Measurements from ENCODE around the gene PCDHGA1.
"Not testable (repeated sequence)": the region's sequence is repeated elsewhere in the genome, so short reads cannot be mapped to it uniquely, and the experiment has no call there.

PCDHGA1 gene

GRCh38 chr5:141413540-141414069 lies 83.3 kb downstream of the PCDHGA1 start (continued):
- TF ChIP-seq HOXA7 (CRISPR knock-in tag; IDR thresholded peaks at IDR 0.05; ENCODE audit: borderline replicate concordance) (no peak), ZNF530 (tag by site-specific recombination; IDR thresholded peaks at IDR 0.05; ENCODE audit: low read depth) (no peak), PRDM4 (tag by site-specific recombination; IDR thresholded peaks at IDR 0.05) (no peak), SP2 (tag by site-specific recombination; IDR thresholded peaks at IDR 0.05) (no peak), ZNF175 (tag by site-specific recombination; IDR thresholded peaks at IDR 0.05) (no peak)
- TF ChIP-seq, protein P1, sequence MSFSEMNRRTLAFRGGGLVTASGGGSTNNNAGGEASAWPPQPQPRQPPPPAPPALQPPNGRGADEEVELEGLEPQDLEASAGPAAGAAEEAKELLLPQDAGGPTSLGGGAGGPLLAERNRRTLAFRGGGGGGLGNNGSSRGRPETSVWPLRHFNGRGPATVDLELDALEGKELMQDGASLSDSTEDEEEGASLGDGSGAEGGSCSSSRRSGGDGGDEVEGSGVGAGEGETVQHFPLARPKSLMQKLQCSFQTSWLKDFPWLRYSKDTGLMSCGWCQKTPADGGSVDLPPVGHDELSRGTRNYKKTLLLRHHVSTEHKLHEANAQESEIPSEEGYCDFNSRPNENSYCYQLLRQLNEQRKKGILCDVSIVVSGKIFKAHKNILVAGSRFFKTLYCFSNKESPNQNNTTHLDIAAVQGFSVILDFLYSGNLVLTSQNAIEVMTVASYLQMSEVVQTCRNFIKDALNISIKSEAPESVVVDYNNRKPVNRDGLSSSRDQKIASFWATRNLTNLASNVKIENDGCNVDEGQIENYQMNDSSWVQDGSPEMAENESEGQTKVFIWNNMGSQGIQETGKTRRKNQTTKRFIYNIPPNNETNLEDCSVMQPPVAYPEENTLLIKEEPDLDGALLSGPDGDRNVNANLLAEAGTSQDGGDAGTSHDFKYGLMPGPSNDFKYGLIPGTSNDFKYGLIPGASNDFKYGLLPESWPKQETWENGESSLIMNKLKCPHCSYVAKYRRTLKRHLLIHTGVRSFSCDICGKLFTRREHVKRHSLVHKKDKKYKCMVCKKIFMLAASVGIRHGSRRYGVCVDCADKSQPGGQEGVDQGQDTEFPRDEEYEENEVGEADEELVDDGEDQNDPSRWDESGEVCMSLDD (tag by site-specific recombination; IDR thresholded peaks at IDR 0.05) = no peak
- TF ChIP-seq, protein P2, sequence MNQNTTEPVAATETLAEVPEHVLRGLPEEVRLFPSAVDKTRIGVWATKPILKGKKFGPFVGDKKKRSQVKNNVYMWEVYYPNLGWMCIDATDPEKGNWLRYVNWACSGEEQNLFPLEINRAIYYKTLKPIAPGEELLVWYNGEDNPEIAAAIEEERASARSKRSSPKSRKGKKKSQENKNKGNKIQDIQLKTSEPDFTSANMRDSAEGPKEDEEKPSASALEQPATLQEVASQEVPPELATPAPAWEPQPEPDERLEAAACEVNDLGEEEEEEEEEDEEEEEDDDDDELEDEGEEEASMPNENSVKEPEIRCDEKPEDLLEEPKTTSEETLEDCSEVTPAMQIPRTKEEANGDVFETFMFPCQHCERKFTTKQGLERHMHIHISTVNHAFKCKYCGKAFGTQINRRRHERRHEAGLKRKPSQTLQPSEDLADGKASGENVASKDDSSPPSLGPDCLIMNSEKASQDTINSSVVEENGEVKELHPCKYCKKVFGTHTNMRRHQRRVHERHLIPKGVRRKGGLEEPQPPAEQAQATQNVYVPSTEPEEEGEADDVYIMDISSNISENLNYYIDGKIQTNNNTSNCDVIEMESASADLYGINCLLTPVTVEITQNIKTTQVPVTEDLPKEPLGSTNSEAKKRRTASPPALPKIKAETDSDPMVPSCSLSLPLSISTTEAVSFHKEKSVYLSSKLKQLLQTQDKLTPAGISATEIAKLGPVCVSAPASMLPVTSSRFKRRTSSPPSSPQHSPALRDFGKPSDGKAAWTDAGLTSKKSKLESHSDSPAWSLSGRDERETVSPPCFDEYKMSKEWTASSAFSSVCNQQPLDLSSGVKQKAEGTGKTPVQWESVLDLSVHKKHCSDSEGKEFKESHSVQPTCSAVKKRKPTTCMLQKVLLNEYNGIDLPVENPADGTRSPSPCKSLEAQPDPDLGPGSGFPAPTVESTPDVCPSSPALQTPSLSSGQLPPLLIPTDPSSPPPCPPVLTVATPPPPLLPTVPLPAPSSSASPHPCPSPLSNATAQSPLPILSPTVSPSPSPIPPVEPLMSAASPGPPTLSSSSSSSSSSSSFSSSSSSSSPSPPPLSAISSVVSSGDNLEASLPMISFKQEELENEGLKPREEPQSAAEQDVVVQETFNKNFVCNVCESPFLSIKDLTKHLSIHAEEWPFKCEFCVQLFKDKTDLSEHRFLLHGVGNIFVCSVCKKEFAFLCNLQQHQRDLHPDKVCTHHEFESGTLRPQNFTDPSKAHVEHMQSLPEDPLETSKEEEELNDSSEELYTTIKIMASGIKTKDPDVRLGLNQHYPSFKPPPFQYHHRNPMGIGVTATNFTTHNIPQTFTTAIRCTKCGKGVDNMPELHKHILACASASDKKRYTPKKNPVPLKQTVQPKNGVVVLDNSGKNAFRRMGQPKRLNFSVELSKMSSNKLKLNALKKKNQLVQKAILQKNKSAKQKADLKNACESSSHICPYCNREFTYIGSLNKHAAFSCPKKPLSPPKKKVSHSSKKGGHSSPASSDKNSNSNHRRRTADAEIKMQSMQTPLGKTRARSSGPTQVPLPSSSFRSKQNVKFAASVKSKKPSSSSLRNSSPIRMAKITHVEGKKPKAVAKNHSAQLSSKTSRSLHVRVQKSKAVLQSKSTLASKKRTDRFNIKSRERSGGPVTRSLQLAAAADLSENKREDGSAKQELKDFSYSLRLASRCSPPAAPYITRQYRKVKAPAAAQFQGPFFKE (tag by site-specific recombination; IDR thresholded peaks at IDR 0.05; ENCODE audit: borderline replicate concordance) = no peak
- TF ChIP-seq, protein P3, sequence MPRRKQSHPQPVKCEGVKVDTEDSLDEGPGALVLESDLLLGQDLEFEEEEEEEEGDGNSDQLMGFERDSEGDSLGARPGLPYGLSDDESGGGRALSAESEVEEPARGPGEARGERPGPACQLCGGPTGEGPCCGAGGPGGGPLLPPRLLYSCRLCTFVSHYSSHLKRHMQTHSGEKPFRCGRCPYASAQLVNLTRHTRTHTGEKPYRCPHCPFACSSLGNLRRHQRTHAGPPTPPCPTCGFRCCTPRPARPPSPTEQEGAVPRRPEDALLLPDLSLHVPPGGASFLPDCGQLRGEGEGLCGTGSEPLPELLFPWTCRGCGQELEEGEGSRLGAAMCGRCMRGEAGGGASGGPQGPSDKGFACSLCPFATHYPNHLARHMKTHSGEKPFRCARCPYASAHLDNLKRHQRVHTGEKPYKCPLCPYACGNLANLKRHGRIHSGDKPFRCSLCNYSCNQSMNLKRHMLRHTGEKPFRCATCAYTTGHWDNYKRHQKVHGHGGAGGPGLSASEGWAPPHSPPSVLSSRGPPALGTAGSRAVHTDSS (tag by site-specific recombination; IDR thresholded peaks at IDR 0.05) = no peak
- TF ChIP-seq, protein P4, sequence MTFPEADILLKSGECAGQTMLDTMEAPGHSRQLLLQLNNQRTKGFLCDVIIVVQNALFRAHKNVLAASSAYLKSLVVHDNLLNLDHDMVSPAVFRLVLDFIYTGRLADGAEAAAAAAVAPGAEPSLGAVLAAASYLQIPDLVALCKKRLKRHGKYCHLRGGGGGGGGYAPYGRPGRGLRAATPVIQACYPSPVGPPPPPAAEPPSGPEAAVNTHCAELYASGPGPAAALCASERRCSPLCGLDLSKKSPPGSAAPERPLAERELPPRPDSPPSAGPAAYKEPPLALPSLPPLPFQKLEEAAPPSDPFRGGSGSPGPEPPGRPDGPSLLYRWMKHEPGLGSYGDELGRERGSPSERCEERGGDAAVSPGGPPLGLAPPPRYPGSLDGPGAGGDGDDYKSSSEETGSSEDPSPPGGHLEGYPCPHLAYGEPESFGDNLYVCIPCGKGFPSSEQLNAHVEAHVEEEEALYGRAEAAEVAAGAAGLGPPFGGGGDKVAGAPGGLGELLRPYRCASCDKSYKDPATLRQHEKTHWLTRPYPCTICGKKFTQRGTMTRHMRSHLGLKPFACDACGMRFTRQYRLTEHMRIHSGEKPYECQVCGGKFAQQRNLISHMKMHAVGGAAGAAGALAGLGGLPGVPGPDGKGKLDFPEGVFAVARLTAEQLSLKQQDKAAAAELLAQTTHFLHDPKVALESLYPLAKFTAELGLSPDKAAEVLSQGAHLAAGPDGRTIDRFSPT (tag by site-specific recombination; IDR thresholded peaks at IDR 0.05) = no peak

DNA sequence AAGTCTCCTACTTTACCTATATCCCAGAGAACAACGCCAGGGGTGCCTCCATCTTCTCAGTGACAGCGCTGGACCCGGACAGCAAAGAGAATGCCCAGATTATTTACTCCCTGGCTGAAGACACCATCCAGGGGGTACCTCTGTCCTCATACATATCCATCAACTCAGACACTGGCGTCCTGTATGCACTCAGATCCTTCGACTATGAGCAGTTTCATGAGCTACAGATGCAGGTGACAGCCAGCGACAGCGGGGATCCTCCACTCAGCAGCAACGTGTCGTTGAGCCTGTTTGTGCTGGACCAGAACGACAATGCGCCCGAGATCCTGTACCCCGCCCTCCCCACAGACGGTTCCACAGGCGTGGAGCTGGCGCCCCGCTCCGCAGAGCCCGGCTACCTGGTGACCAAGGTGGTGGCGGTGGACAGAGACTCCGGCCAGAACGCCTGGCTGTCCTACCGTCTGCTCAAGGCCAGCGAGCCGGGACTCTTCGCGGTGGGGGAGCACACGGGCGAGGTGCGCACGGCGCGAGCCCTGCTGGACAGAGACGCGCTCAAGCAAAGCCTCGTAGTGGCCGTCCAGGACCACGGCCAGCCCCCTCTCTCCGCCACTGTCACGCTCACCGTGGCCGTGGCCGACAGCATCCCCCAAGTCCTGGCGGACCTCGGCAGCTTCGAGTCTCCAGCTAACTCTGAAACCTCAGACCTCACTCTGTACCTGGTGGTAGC lies 84.4 kb downstream of the PCDHGA1 start:
- H3K9me3 ChIP-seq (ENCODE audit: control insufficient read depth, insufficient read depth, low read depth, low read length); H3K4me3 ChIP-seq (ENCODE audit: low read depth, low read length); POLR2A ChIA-PET; H3K36me3 ChIP-seq (ENCODE audit: control insufficient read depth in 2 of 2, insufficient read depth in 1 of 2, low read length in 2 of 2); H3K27ac ChIP-seq (ENCODE audit: extremely low read depth, low read depth, low read length); H3K4me1 ChIP-seq (ENCODE audit: control insufficient read depth, insufficient read depth, low read length): not testable (repeated sequence)
- CTCF ChIA-PET = interaction anchor here (1.0 to 3.2 kb wide), 4 partner anchors 17 to 143 kb away, joined by 4 to 14 read pairs (median 8); no protein-coding TSS in a partner anchor

GRCh38 chr5:141415275-141415618 lies 84.9 kb downstream of the PCDHGA1 start:
- H3K9me3 ChIP-seq (ENCODE audit: control insufficient read depth, insufficient read depth, low read depth, low read length); H3K36me3 ChIP-seq (ENCODE audit: control insufficient read depth in 2 of 2, insufficient read depth in 1 of 2, low read length in 2 of 2); H3K27ac ChIP-seq (ENCODE audit: extremely low read depth, low read depth, low read length); POLR2A ChIA-PET; H3K4me3 ChIP-seq (ENCODE audit: low read depth, low read length); CTCF ChIA-PET; H3K4me1 ChIP-seq (ENCODE audit: control insufficient read depth, insufficient read depth, low read length): not testable (repeated sequence)

DNA sequence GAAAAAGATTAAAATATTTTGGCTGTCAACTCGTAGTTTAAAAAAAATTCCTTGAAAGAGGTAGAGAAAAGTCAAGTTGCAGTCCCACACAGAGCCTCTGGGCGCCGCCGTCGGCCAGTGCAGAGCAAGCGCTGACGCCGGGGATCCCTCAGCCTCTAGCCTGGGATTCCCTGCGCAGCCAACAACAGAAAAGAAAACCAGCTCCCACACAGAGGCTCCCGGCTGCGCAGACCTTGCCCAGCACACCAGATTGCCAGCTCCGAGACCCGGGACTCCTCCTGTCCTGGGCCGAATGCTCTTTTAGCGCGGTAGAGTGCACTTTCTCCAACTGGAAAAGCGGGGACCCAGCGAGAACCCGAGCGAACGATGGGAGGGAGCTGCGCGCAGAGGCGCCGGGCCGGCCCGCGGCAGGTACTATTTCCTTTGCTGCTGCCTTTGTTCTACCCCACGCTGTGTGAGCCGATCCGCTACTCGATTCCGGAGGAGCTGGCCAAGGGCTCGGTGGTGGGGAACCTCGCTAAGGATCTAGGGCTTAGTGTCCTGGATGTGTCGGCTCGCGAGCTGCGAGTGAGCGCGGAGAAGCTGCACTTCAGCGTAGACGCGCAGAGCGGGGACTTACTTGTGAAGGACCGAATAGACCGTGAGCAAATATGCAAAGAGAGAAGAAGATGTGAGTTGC lies 87.3 kb downstream of the PCDHGA1 start, which contains the start of gene PCDHGB7:
Gene PCDHGB7, plus strand, starts transcription at position 184 of the 679 bp plus-strand sequence. Its CDS starts 183 bp downstream, at position 367.
- POLR2A ChIA-PET = not testable (repeated sequence)

More for the DNA sequence above, 87.3 kb downstream of the PCDHGA1 start, which contains the start of gene PCDHGB7:
- CTCF ChIA-PET = interaction anchor here (0.6 to 7.0 kb wide), 20 partner anchors 10 to 552 kb away, joined by 3 to 160 read pairs (median 4); partner anchors contain the start of genes PCDHA11, PCDHGA1, PCDHGB1 and PCDHGB3
- H3K4me3 ChIP-seq (ENCODE audit: low read depth, low read length) = peak within 1 kb of the TSS; percentile 16; the same call in 1 of the 2 replicates
- H3K4me1 ChIP-seq (ENCODE audit: control insufficient read depth, insufficient read depth, low read length); H3K36me3 ChIP-seq (ENCODE audit: control insufficient read depth in 2 of 2, insufficient read depth in 1 of 2, low read length in 2 of 2); H3K27ac ChIP-seq (ENCODE audit: extremely low read depth, low read depth, low read length); H3K9me3 ChIP-seq (ENCODE audit: control insufficient read depth, insufficient read depth, low read depth, low read length): not testable (repeated sequence)
